Gastroesophageal sphincter (tissue), 3 donors: ENCODE measurements around the gene CCDC32.

Source experiments
- POLR2A ChIP-seq, 2 donors: fragments of 450-650 bp; IDR thresholded peaks; one replicate each; pipeline ENCODE4 v1.6.1; 2017; ENCODE audit warnings: antibody characterized with exemption in 2 of 2, mild to moderate bottlenecking in 2 of 2, moderate library complexity in 1 of 2
- POLR2AphosphoS5 ChIP-seq: sonication (generic); formaldehyde crosslinking; IDR thresholded peaks from one replicate; pipeline ENCODE4 v1.6.1; 2017; ENCODE audit warnings: antibody characterized with exemption
- TF ChIP-seq, protein P1 (sequence below), 4 experiments: fragments of 200-600 bp in 2 of 4; fragments of 450-650 bp in 2 of 4; sonication (generic) in 1 of 4; IDR thresholded peaks; one replicate each; pipeline ENCODE4 v1.5.1; 2017 to 2019; ENCODE audit warnings: antibody characterized with exemption in 4 of 4, mild to moderate bottlenecking in 2 of 4, moderate library complexity in 2 of 4

- TF ChIP-seq POLR2AphosphoS5 = no peak
- TF ChIP-seq, protein P1, sequence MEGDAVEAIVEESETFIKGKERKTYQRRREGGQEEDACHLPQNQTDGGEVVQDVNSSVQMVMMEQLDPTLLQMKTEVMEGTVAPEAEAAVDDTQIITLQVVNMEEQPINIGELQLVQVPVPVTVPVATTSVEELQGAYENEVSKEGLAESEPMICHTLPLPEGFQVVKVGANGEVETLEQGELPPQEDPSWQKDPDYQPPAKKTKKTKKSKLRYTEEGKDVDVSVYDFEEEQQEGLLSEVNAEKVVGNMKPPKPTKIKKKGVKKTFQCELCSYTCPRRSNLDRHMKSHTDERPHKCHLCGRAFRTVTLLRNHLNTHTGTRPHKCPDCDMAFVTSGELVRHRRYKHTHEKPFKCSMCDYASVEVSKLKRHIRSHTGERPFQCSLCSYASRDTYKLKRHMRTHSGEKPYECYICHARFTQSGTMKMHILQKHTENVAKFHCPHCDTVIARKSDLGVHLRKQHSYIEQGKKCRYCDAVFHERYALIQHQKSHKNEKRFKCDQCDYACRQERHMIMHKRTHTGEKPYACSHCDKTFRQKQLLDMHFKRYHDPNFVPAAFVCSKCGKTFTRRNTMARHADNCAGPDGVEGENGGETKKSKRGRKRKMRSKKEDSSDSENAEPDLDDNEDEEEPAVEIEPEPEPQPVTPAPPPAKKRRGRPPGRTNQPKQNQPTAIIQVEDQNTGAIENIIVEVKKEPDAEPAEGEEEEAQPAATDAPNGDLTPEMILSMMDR (IDR thresholded peaks at IDR 0.05) = no peak
- TF ChIP-seq POLR2A (IDR thresholded peaks at IDR 0.05) = no peak
Observed at GRCh38 chr15:40534371-40534770, 30.5 kb downstream of the CCDC32 start.
